OCI-LY7 (cell line): ENCODE results near the gene PLPPR5.

Source experiments
- CTCF ChIP-seq: fragments of 200-600 bp; sonication (generic); conservative IDR thresholded peaks from 2 replicates; pipeline ENCODE4 v1.5.1; 2014; ENCODE audit warnings: mild to moderate bottlenecking, antibody characterized with exemption, low read length, moderate library complexity, mixed read lengths
- EZH2phosphoT487 ChIP-seq: fragments of 200-600 bp; sonication (generic); IDR thresholded peaks from 2 replicates; pipeline ENCODE4 v1.6.1; 2018; ENCODE audit warnings: low read depth, borderline replicate concordance, mild to moderate bottlenecking, mixed run types, antibody characterized with exemption, low read length, moderate library complexity, mixed read lengths

GRCh38 chr1:98921817-98922216, 82.8 kb downstream of the PLPPR5 start:
- TF ChIP-seq CTCF (no peak), EZH2phosphoT487 (no peak)
